OCI-LY3 (cell line): ENCODE data around the gene TMEM53.

Experiments used
- CTCF ChIP-seq: fragments of 200-600, 300-600 bp; sonication (generic); IDR thresholded peaks from 2 replicates; pipeline ENCODE4 v1.5.1; 2014; ENCODE audit warnings: antibody characterized with exemption, low read length, low read depth
- EZH2phosphoT487 ChIP-seq: fragments of 200-600 bp; shearing (Covaris generic); IDR thresholded peaks from 2 replicates; pipeline ENCODE4 v1.6.1; 2018; ENCODE audit warnings: antibody characterized with exemption, mixed run types, low read depth

- no peak for TF ChIP-seq CTCF
- TF ChIP-seq EZH2phosphoT487: no peak
Observed at GRCh38 chr1:44689447-44689765, 15.1 kb upstream of the TMEM53 start.
